ENCODE data around the gene MED22.

The MED22 gene

GRCh38 chr9:133347985-133348717 is at the start of gene MED22, which contains the start of gene RPL7A (continued):
- TF ChIP-seq ZNF24 (tag by site-specific recombination; IDR thresholded peaks at IDR 0.05) (peak; percentile 64), PRDM1 (tag by site-specific recombination; IDR thresholded peaks at IDR 0.05) (peak; percentile 49; the same call in 1 of the 2 replicates), PRDM2 (tag by site-specific recombination; IDR thresholded peaks at IDR 0.05; ENCODE audit: borderline replicate concordance) (no peak), ZBTB6 (tag by site-specific recombination; IDR thresholded peaks at IDR 0.05) (no peak), ZNF23 (tag by site-specific recombination; IDR thresholded peaks at IDR 0.05; ENCODE audit: borderline replicate concordance) (no peak), ZBTB20 (tag by site-specific recombination; IDR thresholded peaks at IDR 0.05) (peak; percentile 63; the same call in 1 of the 2 replicates), ZNF610 (tag by site-specific recombination; IDR thresholded peaks at IDR 0.05; ENCODE audit: borderline replicate concordance) (0 out of 2 replicates have a peak, but pooled peaks have one; percentile 48), ZNF623 (tag by site-specific recombination; IDR thresholded peaks at IDR 0.05) (no peak), ZNF366 (tag by site-specific recombination; conservative IDR thresholded peaks at IDR 0.05) (no peak), KLF10 (tag by site-specific recombination; IDR thresholded peaks at IDR 0.05) (0 out of 2 replicates have a peak, but pooled peaks have one; percentile 71), ZSCAN5A (tag by site-specific recombination; IDR thresholded peaks at IDR 0.05) (0 out of 2 replicates have a peak, but pooled peaks have one; percentile 37), ZNF580 (tag by site-specific recombination; IDR thresholded peaks at IDR 0.05) (peak; percentile 77; the same call in 1 of the 2 replicates), ZSCAN4 (tag by site-specific recombination; IDR thresholded peaks at IDR 0.05) (peak; percentile 20; the same call in 1 of the 2 replicates), ZBTB8A (tag by site-specific recombination; IDR thresholded peaks at IDR 0.05) (peak; percentile 56), ZNF548 (tag by site-specific recombination; IDR thresholded peaks at IDR 0.05) (no peak), ZNF837 (tag by site-specific recombination; IDR thresholded peaks at IDR 0.05) (no peak), ZNF692 (tag by site-specific recombination; IDR thresholded peaks at IDR 0.05) (no peak; the same call in 1 of the 2 replicates), ZNF76 (tag by site-specific recombination; IDR thresholded peaks at IDR 0.05; ENCODE audit: borderline replicate concordance, low read depth) (peak; percentile 97), ZNF488 (tag by site-specific recombination; IDR thresholded peaks at IDR 0.05) (no peak), ZNF664 (tag by site-specific recombination; IDR thresholded peaks at IDR 0.05) (no peak), ZNF555 (tag by site-specific recombination; conservative IDR thresholded peaks at IDR 0.05) (no peak), ZFP41 (tag by site-specific recombination; IDR thresholded peaks at IDR 0.05; ENCODE audit: borderline replicate concordance) (no peak), ZNF155 (tag by site-specific recombination; IDR thresholded peaks at IDR 0.05) (no peak), ZNF302 (tag by site-specific recombination; IDR thresholded peaks at IDR 0.05; ENCODE audit: low read depth) (no peak), ZNF658 (tag by site-specific recombination; IDR thresholded peaks at IDR 0.05) (no peak), IKZF3 (tag by site-specific recombination; IDR thresholded peaks at IDR 0.05) (no peak)

Measured in HEK293 (cell line).